HG02970 (cell line): ENCODE measurements around the gene NLRP10.
"Not testable (repeated sequence)": the region's sequence is repeated elsewhere in the genome, so short reads cannot be mapped to it uniquely, and the experiment has no call there.

Source experiments
- ATAC-seq: cut with Tn5 transposase; IDR thresholded peaks from one replicate; pipeline ENCODE4 v1.9.1; 2021; ENCODE audit warnings: mild to moderate bottlenecking, moderate library complexity, moderate number of reproducible peaks; ENCODE audit not compliant: unreplicated experiment, low FRiP score

The NLRP10 gene, protein sequence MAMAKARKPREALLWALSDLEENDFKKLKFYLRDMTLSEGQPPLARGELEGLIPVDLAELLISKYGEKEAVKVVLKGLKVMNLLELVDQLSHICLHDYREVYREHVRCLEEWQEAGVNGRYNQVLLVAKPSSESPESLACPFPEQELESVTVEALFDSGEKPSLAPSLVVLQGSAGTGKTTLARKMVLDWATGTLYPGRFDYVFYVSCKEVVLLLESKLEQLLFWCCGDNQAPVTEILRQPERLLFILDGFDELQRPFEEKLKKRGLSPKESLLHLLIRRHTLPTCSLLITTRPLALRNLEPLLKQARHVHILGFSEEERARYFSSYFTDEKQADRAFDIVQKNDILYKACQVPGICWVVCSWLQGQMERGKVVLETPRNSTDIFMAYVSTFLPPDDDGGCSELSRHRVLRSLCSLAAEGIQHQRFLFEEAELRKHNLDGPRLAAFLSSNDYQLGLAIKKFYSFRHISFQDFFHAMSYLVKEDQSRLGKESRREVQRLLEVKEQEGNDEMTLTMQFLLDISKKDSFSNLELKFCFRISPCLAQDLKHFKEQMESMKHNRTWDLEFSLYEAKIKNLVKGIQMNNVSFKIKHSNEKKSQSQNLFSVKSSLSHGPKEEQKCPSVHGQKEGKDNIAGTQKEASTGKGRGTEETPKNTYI

DNA sequence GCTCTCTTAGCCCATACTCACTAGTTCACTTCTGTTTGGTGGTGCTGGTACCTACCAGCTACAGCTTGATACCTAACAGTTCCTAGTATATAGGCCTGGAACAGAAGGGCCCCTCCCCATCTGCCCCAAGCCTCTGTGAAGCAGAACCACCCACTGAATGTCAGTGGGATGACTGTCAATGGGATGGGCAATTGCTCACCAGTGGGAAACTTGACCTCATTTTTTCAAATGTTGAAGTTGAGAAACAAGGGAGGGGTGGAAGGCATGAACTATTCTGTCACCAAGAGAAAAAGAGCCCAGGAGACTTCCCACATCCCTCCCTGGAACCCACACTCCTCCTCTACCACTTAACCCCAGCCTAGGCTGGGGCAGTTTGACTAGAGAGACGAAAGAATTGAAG lies at the start of gene NLRP10:
TSS of gene NLRP10 (minus strand) at position 62 of the 400 bp plus-strand sequence. CDS start 1,952 bp downstream, outside the sequence.
- no peak for ATAC-seq

GRCh38 chr11:8013833-8014232 lies 48.6 kb upstream of the NLRP10 start:
- no peak for ATAC-seq

DNA sequence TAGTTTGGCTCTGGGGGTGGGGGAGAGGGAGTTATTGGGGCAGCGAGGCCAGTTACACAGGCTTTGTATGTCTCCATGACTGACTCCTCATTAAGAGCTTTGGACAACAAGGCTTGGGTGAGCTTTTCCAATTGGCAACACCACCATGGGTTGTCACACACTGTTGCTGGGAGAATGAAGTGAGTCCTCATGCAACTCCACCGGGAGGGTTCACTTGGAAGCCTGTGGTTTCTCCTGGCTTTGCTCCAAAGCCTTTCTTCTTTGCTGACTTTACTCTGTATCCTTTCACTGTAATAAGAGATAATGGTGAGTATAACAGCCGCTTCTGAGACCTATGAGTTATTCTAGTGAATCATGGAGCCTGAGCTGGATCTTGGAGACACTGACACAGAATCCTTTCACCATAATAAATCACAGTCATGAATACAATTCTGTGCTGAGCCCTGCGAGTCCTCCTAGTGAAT lies 46.8 kb upstream of the NLRP10 start:
- ATAC-seq, result no peak

- ATAC-seq, result no peak
Observed at GRCh38 chr11:8011371-8011770, 46.1 kb upstream of the NLRP10 start.

GRCh38 chr11:8009856-8010255 lies 44.6 kb upstream of the NLRP10 start:
- no peak for ATAC-seq

- ATAC-seq, result no peak
Observed at GRCh38 chr11:8008212-8008611, 43.0 kb upstream of the NLRP10 start.

- peak; percentile 60 for ATAC-seq
Observed at GRCh38 chr11:8006349-8006977, 41.2 kb upstream of the NLRP10 start.

DNA sequence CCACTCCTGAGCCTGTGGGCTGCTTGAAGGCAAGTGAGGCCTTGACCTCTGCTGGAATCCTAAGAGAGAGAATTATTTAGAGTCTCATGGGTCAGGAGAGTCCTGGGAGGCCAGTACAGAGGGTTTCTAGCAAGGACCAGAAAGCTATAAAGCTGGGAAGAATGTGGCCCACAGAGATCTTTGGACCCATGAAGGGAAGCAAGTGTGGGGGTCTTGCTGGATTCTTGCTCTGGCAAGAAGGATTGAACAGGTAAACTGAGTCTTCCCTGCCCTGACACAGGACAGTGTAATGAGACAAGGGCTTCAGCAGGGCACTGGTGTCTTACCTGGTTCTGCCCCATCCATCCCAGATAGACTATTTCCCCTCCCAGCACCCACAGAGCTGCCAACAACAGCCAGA lies 40.3 kb upstream of the NLRP10 start:
- ATAC-seq, result no peak

DNA sequence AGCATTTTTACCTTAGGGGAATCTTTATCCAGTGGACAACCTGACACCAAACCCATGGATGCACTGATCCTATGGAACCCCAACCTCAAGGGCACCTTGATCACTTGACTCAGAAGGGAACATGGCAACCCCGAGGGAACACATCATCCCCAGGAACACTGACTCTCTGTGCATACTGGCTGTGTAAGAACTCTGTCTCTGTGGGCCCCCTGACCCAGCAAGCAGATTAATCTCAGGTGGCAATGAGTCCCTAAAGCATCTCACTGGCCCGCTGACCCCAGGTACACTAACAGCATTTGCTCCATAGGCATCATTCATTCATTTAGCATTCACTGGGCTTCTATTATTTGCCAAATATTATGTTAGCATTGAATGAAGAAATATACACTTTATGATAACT lies 38.8 kb upstream of the NLRP10 start:
- ATAC-seq, result no peak

DNA sequence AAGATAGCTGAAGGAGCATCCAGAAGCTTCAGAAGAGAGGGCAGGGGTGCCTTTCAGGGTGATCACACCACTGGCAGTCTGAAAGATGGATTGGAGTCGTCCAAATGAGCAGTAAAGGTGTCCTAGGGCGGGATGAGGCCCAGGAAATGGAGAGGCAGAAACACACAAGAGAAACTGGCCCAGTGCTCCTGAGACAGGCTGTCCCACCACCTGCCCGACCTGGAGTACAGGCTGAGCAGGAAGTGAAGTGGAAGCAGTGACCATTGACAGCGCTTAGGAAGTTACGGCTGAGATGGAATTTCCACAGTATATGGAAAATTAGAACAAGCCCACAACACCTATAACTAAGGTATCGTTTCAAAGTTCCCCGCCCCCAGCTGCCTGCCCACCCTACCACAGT lies 37.9 kb upstream of the NLRP10 start:
- ATAC-seq, result no peak

- no peak for ATAC-seq
Observed at GRCh38 chr11:8002676-8003075, 37.4 kb upstream of the NLRP10 start.

DNA sequence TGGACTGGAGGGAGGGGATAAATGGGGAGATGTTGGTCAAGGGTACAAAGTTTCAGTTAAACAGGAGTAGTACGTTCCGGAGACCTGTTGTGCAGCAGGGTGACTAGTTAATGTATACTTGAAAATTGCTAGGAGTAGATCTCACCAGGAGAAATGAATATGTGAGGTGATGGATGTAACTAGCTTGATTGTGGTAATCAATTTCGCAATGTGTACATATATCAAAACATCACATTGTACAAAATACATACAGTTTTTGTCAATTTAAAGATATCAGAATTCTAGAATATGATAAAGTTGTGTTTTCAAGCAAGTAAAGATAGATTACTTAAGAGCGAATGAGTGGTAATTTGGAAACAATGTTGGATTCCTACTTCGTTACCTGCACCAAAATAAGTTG lies 35.1 kb upstream of the NLRP10 start:
- ATAC-seq, result no peak

DNA sequence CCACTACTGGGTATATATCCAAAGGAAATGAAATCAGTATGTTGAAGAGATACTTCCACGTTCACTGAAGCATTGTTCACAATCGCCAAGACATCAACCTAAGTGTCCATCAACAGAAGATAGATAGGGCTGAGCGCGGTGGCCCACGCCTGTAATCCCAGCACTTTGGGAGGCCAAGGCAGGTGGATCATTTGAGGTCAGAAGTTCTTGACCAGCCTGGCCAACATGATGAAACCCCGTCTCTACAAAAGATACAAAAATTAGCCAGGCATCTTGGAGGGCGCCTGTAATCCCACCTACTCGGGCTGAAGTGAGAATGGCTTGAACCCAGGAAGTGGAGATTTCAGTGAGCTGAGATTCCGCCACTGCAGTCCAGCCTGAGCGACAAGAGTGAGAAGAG lies 34.5 kb upstream of the NLRP10 start:
- ATAC-seq, result no peak

GRCh38 chr11:7994581-7995278 lies 29.5 kb upstream of the NLRP10 start:
- ATAC-seq, result no peak

DNA sequence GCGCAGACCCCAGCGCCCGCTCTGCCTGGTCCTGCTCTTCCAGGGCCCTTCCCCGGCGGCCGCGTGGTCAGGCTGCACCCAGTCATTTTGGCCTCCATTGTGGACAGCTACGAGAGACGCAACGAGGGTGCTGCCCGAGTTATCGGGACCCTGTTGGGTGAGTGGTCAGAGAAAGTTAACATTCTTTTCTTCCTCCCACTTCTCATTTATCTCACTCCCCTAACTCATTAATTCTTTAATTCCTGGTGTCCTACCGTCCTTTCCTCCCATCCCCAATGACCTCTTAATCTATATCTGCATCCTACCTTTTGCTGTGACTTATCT lies 22.3 kb upstream of the NLRP10 start:
- not testable (repeated sequence) for ATAC-seq

GRCh38 chr11:7986768-7987559 lies 21.7 kb upstream of the NLRP10 start, which contains the start of gene EIF3F:
Gene EIF3F, plus strand, starts transcription at chr11:7987337. Its CDS starts 16 bp downstream, at chr11:7987353.
- peak; percentile 93 for ATAC-seq

GRCh38 chr11:7983832-7984590 lies 18.8 kb upstream of the NLRP10 start:
- no peak for ATAC-seq

- ATAC-seq, result peak; percentile 40
Observed at GRCh38 chr11:7982582-7983119, 17.4 kb upstream of the NLRP10 start.

GRCh38 chr11:7981619-7982157 lies 16.4 kb upstream of the NLRP10 start:
- no peak for ATAC-seq
